A172 (cell line): ENCODE results near the gene VAMP2. TPM values are rescaled to one million over a fixed set of nuclear protein-coding genes. Genes with fewer than 3 reads are reported as not detected.

Source experiments
- DNase-seq: peaks from one replicate; pipeline ENCODE4 v3.0.0-alpha.2; 2015; ENCODE audit warnings: low spot score
- total RNA-seq: library from RNA; depleted of rRNA; stranded (reverse); fragments of >200 nt; shearing (Covaris generic); gene quantifications from 2 replicates; pipeline ENCODE4 v1.2.3, GENCODE V29; 2014

VAMP2 gene
- total RNA-seq, 1 experiment from 2014 or later: 1.9 TPM

DNA sequence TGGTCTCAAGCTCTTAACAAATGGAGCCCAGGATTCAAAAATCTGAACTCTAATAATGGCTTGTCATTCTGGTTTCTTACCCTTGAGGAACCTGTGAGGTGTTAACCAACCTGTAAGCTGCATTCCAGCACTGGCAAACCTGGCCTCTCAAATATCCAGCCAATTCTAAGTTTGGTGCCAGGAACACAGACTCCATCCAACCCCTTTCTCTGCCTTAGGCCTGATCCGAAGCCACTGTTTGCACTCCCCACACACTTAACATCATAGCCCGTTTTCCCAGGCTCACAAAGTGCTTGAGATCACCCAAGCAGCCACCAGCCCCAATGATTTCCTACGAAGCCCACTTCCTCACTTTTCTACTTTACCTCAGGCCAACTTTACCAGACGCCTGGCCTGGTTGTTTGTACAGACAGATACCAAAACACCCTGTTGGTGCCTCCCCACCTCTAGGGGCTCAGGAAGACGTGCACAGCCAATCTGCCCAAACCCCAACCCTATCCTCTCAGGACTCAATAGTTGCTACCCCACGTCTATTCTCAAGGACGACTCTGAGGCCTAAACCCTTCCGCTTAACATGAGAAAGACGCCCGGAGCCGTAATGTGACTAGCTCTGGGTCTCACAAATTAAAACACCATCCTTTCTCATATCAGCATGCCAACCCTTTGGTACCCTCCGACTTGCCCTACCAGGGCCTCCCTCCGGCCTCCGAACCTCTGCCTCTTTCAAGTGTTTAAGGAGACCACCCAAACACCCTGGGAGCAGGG is 7.3 kb downstream of the VAMP2 start:
- DNase-seq: no peak

DNA sequence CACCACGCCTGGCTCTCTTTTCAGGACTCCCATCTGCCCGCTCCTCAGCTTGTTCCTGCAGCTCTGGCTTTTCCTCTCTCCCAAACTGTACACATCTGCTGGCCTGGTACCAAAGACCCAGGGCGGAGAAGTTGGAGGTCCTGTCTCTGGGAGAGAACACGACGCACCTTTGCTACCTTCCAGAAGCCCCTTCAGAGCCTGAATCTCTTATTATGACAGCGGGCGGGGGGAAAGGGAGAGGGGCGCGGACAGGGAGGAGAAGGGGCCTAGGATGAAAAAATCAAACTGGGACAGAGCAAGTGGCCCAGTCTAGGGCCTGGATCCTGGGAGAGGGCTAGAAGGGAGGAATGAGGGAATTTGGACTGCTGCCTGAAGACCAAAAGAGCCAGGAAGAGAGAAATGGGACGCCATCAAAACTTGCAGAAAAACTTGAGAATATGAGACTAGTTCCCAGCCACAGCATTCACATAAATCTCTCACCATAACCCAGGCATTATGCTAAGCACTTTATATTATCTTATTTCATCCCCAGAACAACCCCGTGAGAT is 8.1 kb downstream of the VAMP2 start:
- DNase-seq: no peak

DNA sequence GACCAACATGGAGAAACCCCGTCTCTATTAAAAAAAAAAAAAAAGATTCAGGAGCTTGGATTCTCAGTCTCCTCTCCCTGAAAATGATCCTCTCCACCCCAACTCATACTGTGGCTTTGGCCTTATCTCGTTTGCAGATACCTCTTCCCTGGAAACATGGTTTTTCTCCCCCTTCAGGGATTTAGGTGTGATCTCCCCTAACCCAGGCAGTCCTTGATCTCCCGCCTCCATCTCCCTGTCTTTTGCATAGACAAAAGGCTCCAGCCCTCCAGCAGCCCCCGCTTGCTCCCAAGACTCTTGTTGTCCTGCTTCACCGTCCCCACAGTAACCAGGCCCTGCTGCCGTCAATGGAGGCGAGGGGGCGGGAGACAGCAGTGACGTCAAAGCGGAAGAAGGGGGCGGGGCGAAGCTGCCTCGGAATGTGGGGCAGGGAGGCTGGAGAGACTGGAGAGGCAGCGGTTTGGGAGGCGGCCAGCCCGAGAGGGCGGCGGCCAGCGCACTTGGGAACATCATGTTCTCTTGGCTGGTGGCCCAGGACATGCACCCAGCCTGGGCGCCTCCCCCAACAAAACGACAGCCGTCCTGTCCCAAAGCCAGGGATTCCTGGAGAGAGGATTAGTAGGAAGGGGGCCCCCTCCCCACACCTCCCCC is 8.7 kb downstream of the VAMP2 start:
- DNase-seq: peak; percentile 96

DNA sequence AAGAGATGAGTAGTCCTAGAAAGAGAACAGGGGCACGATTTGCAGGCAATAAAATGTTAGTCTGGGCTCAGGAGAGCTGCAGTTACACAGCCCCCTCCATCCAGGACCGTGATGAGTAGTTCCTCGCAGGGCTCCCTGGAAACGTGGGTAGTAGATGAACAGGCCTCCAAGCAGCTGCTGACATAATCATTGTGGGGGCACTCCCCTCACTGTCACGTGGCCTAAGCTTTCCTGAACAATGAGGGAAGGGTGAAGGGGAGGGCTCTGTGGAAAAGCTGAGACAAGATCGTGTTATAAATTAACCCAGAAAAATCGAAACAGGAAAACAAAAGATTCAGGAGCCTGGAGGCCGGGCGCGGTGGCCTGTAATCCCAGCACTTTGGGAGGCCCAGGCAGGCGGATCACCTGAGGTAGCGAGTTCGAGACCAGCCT is 9.2 kb downstream of the VAMP2 start:
- peak; percentile 92 for DNase-seq

DNA sequence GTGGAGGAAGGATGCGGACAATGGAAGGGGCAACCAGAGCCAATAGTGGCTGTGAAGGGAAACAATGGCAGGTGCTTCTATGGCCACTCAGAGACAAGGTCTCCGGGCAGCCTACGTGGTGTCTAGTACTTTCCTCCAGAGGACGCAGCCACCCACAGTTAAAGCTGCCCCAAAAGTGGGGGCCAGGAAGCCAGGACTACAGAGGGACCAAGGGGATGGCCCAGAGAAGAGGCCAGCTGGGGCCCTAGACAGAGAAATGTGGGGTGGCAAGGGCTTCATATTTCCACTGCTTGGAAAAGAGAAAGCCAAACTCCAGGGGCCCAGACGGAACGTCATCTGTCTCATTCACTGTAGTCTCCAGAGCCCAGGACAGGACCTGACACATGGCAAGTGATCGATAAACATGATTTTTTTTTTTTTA is 9.7 kb downstream of the VAMP2 start:
- DNase-seq: no peak

DNA sequence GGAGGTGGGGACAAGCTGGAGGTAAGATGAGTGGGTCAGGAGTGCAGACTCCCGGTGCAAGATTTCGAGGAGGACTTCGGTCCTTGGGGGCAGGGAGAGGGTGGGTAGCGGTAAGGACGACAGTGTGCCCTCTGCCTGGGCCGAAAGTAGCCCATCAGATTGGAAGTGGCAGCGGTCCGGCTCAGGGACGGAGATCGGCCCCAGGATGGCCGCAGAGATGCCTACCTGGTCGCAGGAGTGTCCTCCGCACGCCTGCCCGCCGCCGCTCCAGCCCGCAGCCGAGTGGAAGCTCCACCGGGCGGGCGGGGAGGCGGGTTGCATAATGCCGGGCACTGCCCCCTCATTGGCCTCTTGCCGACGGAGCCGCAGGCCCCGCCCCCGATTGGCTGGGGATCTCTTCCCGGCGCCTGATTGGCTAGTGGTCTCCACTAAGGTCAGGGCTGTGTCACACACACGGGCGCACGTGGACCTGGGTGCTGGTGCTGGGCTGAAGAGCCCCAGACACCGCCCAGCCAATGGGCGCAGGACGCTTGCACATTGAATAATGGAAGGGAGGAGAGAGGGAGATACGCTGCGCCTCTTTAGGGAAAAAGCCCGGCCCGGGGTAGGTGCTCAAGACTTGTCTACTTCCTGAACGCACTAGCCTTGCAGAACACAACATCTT is 10.5 kb downstream of the VAMP2 start, which contains the start of gene PER1:
PER1 (minus strand) TSS at position 293 of the 664 bp plus-strand sequence. CDS start 1,698 bp downstream, outside the sequence.
- peak; percentile 95 for DNase-seq

DNA sequence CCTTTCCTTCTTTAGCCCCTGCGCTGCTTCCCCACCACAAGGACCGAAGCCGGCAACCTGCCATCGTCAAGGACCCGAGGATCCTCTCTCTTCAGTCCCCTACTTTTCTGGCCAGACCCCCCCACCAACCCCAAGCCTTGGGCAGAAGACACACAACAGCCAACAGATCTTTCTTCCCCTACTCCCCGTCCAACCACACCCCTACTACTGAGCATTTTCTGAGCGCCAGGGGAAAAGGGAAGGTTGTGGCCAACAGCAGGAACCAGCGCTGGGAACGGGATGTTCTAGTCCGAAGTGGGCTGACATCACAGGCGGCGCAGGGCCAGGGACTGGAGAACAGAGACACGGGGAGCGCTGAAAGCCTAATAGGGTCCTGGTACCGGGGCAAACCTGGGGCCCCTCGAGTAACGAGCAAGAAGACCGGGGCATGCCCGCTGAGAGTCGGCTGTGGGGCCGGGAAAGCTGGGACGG is 11.1 kb downstream of the VAMP2 start:
- DNase-seq: peak; percentile 67

DNA sequence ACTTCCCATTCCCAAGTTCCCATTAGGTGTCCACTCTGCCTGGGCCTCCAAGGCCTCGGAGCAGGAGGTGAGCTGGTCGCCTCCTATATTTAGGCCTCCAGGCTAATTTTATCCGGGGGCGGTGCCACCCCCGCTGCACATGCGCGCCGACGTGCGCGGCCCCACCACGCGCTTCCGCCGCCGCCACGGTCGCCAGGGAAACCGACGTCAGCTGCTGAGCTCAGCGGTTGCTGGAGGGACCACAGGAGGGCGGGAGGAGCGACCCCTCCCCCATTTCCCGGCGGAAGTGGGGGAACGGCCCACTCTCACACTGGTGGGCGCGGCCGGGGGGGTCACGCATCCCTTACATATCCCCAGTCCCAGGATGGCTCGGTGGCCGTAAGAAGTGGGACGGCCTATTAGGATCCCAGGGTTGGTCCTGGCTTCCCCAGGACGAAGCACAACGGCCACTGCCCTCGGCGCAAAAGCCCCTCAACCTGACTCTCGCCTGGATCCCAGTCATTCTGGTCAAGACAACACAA is 11.6 kb downstream of the VAMP2 start:
- peak; percentile 84 for DNase-seq

DNA sequence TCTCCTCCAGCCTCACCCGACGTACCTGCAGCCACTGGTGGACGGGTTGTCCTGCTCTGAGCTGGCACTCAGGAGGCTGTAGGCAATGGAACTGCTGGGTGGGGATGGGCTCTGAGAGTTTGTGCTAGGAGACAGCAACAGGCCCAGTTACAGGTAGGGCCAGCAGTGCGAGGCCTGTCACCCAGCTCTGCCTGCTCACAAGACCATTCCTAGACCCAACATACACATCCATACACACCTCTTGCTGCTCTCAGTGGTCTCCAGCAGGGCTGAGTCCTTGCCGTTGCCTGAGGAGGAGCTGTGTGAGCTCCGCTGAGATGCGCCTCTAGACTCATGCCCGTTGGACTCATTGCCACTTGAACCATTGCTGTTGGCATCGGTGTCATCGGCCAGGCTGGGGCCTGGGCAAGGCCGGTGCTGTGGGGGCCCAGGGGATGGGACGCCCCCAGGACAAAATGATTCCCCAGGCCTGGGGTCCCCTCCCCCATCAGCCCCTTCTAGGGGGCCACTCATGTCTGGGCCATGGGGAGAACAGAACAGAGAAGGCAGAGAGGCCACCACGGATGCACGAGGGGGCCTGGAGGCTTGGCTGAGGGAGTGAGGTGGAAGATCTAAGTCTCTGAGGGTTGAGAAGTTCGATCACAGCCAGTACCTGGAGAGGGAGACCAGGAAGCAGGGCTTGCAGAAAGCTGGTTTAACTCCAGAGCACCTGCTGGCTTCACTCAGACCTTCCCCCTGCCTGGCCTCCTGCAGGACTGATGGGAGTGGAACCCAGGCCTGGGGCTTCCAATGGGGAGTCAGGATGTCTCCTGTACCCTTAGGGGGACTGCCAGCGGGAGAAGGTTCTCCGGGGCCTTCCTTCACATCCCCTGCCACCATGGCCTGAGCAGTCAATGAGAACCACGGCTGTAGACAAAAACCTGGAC is 12.3 kb downstream of the VAMP2 start:
- DNase-seq: no peak

DNA sequence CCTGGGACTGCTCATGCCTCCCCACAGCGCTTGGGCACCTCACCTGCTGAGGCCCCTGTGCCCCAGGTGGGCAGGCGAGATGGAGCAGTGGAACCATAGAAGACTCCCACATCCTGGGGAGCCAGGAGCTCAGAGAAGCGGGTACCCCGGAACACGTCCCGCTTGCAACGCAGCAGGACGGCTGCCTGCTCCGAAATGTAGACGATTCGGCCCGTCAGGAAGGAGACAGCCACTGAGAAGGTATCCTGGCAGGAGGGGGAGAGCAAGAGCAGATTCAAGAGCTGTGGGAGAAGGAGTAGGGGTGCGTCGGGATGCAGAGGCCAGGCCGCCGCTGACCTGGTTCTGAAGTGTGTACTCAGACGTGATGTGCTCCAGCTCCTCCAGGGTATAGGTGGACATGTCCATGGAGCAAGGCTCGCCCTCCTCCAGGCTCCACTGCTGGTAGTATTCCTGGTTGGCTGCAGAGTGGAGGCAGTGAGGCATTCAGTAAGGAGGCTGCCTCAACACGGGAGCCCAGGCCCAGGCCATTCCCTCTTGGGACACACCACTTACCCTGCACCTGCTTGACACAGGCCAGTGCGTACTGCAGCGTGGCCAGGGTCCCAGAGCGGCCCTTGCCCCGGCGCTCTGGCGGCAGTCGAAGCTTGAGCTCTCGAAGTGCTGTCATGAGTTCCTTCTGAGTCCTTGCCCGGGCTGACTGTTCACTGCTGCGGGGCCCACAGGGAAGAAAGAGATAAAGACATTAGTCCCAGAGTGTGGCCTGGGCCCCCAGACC is 13.1 kb downstream of the VAMP2 start:
- DNase-seq: no peak

DNA sequence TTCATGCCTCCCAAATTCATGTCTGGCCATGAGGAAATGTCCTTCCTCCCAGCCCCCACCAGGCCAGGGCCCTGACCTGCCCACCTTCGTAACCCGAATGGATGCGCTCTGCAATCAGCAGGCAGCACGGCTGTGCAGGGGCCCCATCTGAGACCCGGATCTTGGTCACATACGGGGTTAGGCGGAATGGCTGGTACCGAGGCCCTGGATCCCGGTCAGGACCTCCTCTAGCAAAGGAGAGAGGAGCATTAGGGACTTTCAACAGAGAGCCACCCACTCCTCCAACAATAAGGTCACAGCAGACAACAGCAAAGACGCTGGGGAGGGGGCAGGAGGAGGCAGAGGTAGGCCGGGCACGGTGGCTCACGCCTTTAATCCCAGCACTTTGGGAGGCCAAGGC is 14.2 kb downstream of the VAMP2 start:
- DNase-seq: no peak

DNA sequence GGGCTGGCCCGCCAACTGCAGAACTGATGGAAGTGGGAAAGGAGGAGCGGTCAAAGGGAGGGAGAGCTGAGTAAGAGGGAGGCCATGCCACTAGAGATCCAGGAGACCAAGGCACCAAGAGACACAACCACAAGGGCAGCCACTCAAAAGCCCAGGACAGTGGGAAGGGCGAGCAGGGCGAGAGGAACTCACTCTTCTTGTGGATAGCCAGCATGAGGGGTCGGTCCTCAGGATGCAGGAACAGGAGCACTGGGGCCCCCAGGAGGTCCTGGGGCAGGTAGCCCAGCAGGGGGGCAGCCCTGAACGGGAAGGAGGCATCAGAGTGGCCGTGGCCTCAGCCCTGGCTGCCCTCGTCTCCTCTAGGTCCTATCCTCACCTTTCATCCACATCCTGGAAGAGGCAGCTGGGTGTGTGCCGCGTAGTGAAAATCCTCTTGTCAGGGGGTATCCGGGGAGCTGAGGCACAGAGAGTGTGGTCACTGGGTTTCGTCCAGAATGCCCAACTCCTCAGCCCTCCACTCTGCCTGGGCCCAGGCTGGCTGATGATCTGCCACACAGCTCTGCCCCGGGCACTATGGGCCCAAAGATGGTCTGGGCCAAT is 14.8 kb downstream of the VAMP2 start:
- no peak for DNase-seq

DNA sequence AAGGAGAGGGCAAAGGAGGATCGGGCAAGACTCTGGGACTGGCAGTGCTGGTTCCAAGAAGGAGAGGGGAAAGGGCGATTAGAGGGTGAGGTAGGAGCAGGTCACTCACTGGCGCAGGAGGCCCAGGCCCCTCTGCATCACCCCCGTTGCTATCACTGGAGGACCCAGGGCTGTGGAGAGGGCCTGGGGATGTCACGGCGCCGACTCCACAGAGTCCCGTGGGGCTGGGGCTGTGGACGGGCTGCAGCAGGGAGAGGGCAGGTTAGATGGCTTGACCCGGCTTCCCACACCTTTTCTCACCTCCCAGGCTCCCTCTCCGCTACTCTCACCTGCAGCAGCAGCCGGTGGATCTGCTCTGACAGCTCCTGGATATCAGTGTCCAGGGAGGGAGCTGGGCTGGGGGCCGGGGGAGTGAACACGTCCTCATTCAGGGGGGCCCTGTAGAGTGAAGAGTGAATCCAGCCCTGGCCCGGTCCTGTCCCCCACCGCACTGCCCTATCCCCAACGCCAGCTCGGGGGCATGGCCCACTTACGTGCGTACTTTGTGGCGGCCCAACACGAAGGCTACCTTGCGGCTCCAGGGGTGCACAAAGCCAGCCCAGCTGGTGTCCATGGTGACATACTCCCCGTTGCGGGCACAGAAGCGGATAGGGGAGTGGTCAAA is 15.5 kb downstream of the VAMP2 start:
- DNase-seq: no peak

DNA sequence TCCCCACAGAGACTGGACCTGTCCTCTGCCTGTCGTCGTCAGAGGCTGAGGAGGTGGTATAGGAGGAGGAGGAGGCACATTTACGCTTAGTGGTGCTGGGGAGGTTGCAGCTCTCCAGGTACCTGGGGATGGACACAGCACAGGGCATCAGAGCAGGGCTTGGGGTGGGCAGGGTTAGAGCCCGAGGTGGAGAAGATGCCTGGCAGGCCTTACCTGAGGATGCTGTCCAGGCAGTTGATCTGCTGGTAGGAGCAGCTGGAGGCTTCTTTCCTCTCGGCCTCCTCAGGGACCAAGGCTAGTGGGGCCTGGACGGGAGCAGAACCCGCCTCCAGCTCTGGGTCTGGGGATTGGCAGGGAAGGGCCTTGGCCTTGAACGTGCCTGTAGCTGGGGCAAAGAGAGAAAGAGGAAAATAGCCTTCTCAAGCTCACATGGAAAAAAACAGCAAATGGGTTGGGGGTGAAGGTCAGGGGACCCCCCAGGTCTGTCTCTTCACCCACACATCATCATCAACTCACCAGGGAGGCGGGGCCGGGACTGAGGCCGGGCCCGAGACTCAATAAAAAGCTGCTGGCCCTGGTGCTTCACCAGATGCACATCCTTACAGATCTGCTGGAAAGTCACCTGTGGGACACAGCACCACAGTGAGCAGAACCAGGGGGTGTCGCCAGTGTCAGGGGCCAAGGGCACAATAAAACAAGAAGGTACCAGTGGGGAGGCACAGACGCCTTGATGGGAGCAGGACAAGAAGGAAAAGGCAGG is 16.2 kb downstream of the VAMP2 start:
- no peak for DNase-seq

DNA sequence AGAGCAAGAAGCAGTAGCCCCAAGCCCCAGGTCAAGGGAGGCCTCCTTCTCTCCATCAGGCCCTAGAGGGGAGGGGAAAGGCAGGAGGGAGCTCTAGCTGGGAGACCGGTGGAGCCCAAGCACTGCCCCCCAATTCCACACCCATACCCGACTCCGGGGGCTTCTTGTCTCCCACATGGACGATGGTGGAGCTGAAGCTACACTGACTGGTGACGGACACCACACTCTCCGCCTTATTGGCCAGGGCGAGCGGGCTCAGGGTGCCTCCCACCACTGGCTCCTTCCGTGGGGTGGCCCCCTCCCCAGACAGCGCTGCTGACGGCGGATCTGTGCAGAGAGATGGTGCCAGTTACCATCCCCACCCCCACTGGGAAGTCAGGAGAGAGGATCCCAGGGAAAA is 16.9 kb downstream of the VAMP2 start:
- no peak for DNase-seq

DNA sequence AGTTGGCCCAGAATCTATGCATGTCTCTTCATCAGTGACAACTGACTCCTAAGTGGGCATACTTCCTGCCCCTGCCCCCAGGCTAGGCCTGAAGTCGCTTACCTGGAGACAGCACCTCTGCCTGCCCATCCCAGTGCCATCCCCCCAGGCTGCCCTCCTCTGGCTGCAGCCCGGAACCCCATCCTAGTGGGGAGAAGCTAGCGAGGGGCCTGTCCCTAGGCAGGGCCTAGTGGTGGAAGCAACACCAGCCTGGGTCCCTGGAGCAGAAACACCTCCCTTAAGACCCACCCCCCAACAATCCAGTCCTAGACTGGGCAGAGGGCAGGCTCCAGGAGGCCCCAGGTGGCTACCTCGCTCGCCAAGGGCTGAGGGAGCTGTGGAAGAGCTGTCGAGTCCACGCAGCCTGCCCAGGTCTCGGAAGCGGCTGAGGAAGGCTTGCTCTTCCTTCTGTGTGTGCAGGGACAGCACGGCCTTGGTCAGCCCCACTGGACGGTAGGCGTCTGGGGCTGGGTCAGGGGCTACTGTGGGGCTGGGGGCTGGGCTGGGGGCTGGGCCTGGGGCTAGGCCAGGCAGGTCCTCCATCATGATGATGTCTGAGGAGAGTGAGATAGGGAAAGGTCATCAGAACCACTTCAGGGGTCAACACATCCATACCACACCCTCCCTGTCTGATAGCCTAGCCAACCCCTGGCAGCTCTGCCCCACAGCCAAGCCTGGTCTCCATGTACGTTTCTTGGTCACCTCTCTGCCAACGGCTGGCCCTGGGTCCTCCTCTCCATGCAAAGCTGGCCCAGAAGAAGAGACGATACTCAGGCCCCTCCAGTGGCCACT is 18.1 kb downstream of the VAMP2 start:
- no peak for DNase-seq

DNA sequence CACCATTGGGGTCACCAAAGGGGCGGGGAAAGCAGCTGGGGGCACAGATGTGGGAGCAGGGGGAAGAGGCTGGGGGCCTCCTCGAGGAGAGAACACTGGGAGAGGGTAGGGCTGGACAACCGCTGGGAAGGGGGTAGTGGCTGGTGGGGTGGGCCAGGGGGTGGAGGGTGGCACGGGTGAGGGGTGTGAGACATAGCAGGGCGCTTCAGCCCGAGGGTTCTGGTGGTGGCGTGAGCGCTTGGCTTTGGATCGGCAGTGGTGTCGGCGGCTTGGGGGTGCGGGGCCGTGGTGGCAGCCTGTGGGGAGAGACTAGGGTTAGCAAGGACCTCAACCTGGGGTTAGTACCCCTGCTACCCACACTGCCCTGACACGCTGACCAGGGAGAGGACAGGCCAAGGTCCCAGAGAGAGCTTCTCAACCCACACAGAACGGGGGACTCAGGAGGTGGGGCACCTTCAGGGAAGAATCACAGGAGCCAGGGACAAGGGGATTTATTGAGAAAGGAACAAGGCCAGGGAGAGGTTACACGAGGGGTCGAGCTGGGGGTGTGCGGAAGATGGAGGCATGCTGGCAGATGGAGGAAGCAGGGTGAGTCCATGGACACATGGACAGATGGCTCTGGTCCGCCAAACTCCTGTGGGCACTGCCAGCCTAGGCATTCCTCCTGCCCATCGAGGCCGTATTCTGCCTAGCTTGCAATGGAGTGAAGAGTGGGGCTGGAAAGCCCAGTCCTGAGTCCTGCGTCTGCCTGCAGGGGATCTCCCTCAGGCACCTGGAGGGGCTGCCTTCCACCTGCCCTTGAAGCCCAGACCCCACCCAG is 19.0 kb downstream of the VAMP2 start:
- no peak for DNase-seq
